ENCODE data around the gene ZXDB. TPM values are rescaled to one million over a fixed set of nuclear protein-coding genes. Genes with fewer than 3 reads are reported as not detected.

Gene ZXDB
- total RNA-seq: 6.2 and 9.1 TPM in 2 replicates

GRCh38 chrX:57591284-57592159 lies at the start of gene ZXDB:
ZXDB (plus strand) TSS chrX:57592011; CDS start chrX:57592049, 38 bp downstream.

Other genes starting within 250 kb of the ZXDB start
- not detected in 2 replicates for gene NLRP2B, start 88.2 kb downstream of the ZXDB start, total RNA-seq